Measurements from ENCODE around the gene FAM168A. TPM values are rescaled to one million over a fixed set of nuclear protein-coding genes. Genes with fewer than 3 reads are reported as not detected.

Gene FAM168A
- total RNA-seq, 1 donor from 2014 or later, result 31.0 TPM

GRCh38 chr11:73409431-73409830 is 188.5 kb downstream of the FAM168A start:
- Histone ChIP-seq H3K4me3 (no peak overlapping the region), H3K4me1 (peaks cover 10% of the 10 kb centered on the region), H3K36me3 (peaks cover 65% of the 10 kb centered on the region), H3K27me3 (ENCODE audit: low read depth) (no peaks in the 10 kb centered on the region), H3K9me3 (no peaks in the 10 kb centered on the region), H3K27ac (no peak overlapping the region)
- TF ChIP-seq CTCF (IDR thresholded peaks at IDR 0.05), result no peak
- ATAC-seq (no peak), DNase-seq (no peak)
- intact Hi-C loops (cut with DNase I), result no loop called here

GRCh38 chr11:73406619-73407018 is 191.3 kb downstream of the FAM168A start:
- peaks cover 63% of the 10 kb centered on the region for H3K36me3 ChIP-seq
- no peak for TF ChIP-seq CTCF (IDR thresholded peaks at IDR 0.05)
- H3K27me3 ChIP-seq (ENCODE audit: low read depth), result no peaks in the 10 kb centered on the region
- intact Hi-C loops (cut with DNase I), result no loop called here
- no peak overlapping the region for H3K27ac ChIP-seq
- no peak overlapping the region for H3K4me3 ChIP-seq
- DNase-seq, result no peak
- no peak for ATAC-seq
- no peaks in the 10 kb centered on the region for H3K9me3 ChIP-seq
- H3K4me1 ChIP-seq, result peaks cover 10% of the 10 kb centered on the region

- Histone ChIP-seq H3K4me1 (peaks cover 10% of the 10 kb centered on the region), H3K27me3 (ENCODE audit: low read depth) (no peaks in the 10 kb centered on the region), H3K9me3 (no peaks in the 10 kb centered on the region), H3K4me3 (no peak overlapping the region), H3K27ac (no peak overlapping the region), H3K36me3 (peaks cover 59% of the 10 kb centered on the region)
- no peak for TF ChIP-seq CTCF (IDR thresholded peaks at IDR 0.05)
- intact Hi-C loops (cut with DNase I), result no loop called here
- no peak for DNase-seq
- ATAC-seq, result no peak
Measured at GRCh38 chr11:73406131-73406530, 191.8 kb downstream of the FAM168A start.

GRCh38 chr11:73405146-73405510 is 192.8 kb downstream of the FAM168A start:
- Histone ChIP-seq H3K27ac (no peak overlapping the region), H3K27me3 (ENCODE audit: low read depth) (no peaks in the 10 kb centered on the region), H3K4me3 (no peak overlapping the region), H3K9me3 (no peaks in the 10 kb centered on the region), H3K36me3 (peaks cover 50% of the 10 kb centered on the region), H3K4me1 (peaks cover 10% of the 10 kb centered on the region)
- ATAC-seq, result no peak
- no peak for TF ChIP-seq CTCF (IDR thresholded peaks at IDR 0.05)
- intact Hi-C loops (cut with DNase I), result no loop called here
- DNase-seq, result no peak

- no peak for DNase-seq
Measured at GRCh38 chr11:73404506-73405145, 193.3 kb downstream of the FAM168A start.

More at GRCh38 chr11:73404506-73405145, 193.3 kb downstream of the FAM168A start:
- H3K27me3 ChIP-seq (ENCODE audit: low read depth), result no peaks in the 10 kb centered on the region
- peaks cover 10% of the 10 kb centered on the region for H3K4me1 ChIP-seq
- no peaks in the 10 kb centered on the region for H3K9me3 ChIP-seq
- H3K27ac ChIP-seq, result no peak overlapping the region
- TF ChIP-seq CTCF (IDR thresholded peaks at IDR 0.05), result no peak
- no peak overlapping the region for H3K4me3 ChIP-seq
- ATAC-seq, result no peak
- intact Hi-C loops (cut with DNase I), result no loop called here
- peaks cover 46% of the 10 kb centered on the region for H3K36me3 ChIP-seq
